GM12874 (cell line): ENCODE data around the gene IL1RN.

ENCODE experiments used
- TF ChIP-seq, protein P1 (sequence below): IDR thresholded peaks from 2 replicates; pipeline ENCODE4 v1.5.1; 2011; ENCODE audit warnings: low read depth, mild to moderate bottlenecking, control low read depth, low read length, moderate library complexity; ENCODE audit not compliant: insufficient read depth

Gene IL1RN

GRCh38 chr2:113111823-113112287 lies 15.5 kb upstream of the IL1RN start:
- TF ChIP-seq, protein P1, sequence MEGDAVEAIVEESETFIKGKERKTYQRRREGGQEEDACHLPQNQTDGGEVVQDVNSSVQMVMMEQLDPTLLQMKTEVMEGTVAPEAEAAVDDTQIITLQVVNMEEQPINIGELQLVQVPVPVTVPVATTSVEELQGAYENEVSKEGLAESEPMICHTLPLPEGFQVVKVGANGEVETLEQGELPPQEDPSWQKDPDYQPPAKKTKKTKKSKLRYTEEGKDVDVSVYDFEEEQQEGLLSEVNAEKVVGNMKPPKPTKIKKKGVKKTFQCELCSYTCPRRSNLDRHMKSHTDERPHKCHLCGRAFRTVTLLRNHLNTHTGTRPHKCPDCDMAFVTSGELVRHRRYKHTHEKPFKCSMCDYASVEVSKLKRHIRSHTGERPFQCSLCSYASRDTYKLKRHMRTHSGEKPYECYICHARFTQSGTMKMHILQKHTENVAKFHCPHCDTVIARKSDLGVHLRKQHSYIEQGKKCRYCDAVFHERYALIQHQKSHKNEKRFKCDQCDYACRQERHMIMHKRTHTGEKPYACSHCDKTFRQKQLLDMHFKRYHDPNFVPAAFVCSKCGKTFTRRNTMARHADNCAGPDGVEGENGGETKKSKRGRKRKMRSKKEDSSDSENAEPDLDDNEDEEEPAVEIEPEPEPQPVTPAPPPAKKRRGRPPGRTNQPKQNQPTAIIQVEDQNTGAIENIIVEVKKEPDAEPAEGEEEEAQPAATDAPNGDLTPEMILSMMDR: no peak

DNA sequence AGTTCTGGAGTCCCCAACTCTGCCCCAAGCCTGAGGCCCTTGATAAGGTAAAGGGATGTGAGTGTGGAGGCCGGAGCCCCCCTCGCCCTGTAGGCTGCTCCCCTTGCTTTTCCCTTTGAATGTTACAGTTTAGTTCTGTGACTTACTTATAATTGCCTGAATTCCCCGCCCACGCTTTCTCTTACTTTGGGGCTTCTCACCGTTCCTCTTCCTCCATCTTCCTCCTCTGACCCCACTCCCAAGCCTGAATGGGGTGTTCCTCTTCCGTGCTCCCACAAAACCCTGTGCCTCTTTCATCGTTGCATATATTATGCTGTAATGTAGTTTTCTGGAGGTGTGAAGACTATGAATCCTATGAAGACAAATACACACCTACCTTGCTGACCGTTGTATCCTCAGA lies 15.0 kb upstream of the IL1RN start:
- TF ChIP-seq, protein P1: no peak

GRCh38 chr2:113112871-113113270 lies 14.5 kb upstream of the IL1RN start:
- TF ChIP-seq, protein P1: no peak

- TF ChIP-seq, protein P1: no peak
Measured at GRCh38 chr2:113113807-113114206, 13.6 kb upstream of the IL1RN start.

- TF ChIP-seq, protein P1: no peak
Measured at GRCh38 chr2:113114224-113114945, 13.0 kb upstream of the IL1RN start.

DNA sequence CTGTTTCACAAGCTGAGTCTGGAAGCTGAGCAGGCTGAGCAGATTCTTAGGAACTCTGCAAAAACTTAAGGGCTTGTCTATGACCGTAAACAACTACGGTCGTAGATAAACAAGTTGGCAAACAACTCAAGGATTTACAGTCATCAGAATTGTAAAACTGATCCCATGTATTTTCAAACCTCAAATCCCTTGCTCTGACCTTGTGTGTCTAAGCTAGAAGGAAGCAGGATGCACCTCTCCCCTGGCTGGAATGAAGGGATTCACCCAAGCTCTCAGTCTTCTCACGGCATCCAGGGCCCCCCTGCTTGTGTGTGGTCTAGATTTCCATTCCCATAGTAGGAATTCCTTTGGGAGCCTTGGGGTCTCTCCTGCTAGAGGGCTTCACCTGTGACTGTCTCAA lies 12.4 kb upstream of the IL1RN start:
- TF ChIP-seq, protein P1: no peak

GRCh38 chr2:113116100-113116958 lies 11.1 kb upstream of the IL1RN start:
- TF ChIP-seq, protein P1: no peak
